Endothelial cell of umbilical vein (primary cell): ENCODE data around the gene PPP1R2C. TPM values are rescaled to one million over a fixed set of nuclear protein-coding genes. Genes with fewer than 3 reads are reported as not detected.

Source experiments
- BruUV-seq: library from RNA; stranded (reverse); fragments of 400-500 nt; replicated peaks from 2 replicates; lab custom pipeline; 2021; lab: Mats Ljungman, UMichigan
- CTCF ChIA-PET: fragments of 300-600, 350-600 bp; sonication (Branson Sonifier 250); formaldehyde crosslinking; loops from one replicate; lab custom pipeline; 2021; ENCODE audit warnings: antibody characterized with exemption, inconsistent platforms; lab: Charles Lee
- POLR2A ChIA-PET: fragments of 300-600, 350-600 bp; sonication (Branson Sonifier 250); formaldehyde crosslinking; loops from one replicate; lab custom pipeline; 2021; ENCODE audit warnings: antibody characterized with exemption, inconsistent platforms; lab: Charles Lee
- DNase-seq: peaks from one replicate; pipeline ENCODE4 v3.0.0-alpha.2; 2011; ENCODE audit warnings: low read depth, low spot score
- FAIRE-seq: peaks from 2 replicates; lab custom pipeline; 2011; peaks lifted over from hg19 to GRCh38; lab: Jason Lieb, UNC
- H2AFZ ChIP-seq: 2 replicates; pipeline ENCODE4 v1.6.0; 2012; ENCODE audit warnings: low read depth, low read length, control low read depth, inconsistent platforms
- H3K27ac ChIP-seq: 2 replicates; pipeline ENCODE4 v1.5.1; 2011; ENCODE audit warnings: low read depth, mild to moderate bottlenecking, control low read depth, low read length, moderate library complexity; ENCODE audit not compliant: insufficient read depth
- H3K27me3 ChIP-seq, 2 experiments: 2 replicates each; pipeline versions ENCODE4 v1.6.0 to v1.6.1; 2011; ENCODE audit warnings: low read length in 2 of 2, mixed read lengths in 1 of 2; ENCODE audit not compliant: control insufficient read depth in 2 of 2, insufficient read depth in 2 of 2
- H3K36me3 ChIP-seq, 2 experiments: 2 replicates in 1 of 2; 3 replicates in 1 of 2; pipeline ENCODE4 v1.5.1; 2011; ENCODE audit warnings: low read length in 2 of 2, mild to moderate bottlenecking in 1 of 2, moderate library complexity in 1 of 2; ENCODE audit not compliant: control insufficient read depth in 2 of 2, insufficient read depth in 2 of 2; ENCODE audit errors: extremely low read depth in 1 of 2
- H3K4me1 ChIP-seq: 3 replicates; pipeline ENCODE4 v1.5.1; 2011; ENCODE audit warnings: mild to moderate bottlenecking, low read length; ENCODE audit not compliant: control insufficient read depth, insufficient read depth; ENCODE audit errors: extremely low read depth
- H3K4me2 ChIP-seq: 2 replicates; pipeline ENCODE4 v1.6.1; 2011; ENCODE audit warnings: low read length, control low read depth, mixed read lengths; ENCODE audit not compliant: insufficient read depth
- H3K4me3 ChIP-seq, 3 experiments: fragments of 200-600 bp in 1 of 3; sonication (generic), shearing (Covaris generic) in 1 of 3; replicated peaks in 1 of 3; 2 replicates each; pipeline ENCODE4 v1.5.1; 2011 to 2016; ENCODE audit warnings: control low read depth in 3 of 3, low read length in 3 of 3, mild to moderate bottlenecking in 2 of 3, inconsistent platforms in 1 of 3, low read depth in 1 of 3, moderate library complexity in 1 of 3; ENCODE audit not compliant: insufficient read depth in 1 of 3
- H3K79me2 ChIP-seq: 2 replicates; pipeline ENCODE4 v1.6.0; 2012; ENCODE audit warnings: low read length, inconsistent platforms; ENCODE audit not compliant: control insufficient read depth, insufficient read depth
- H3K9ac ChIP-seq: replicated peaks from 2 replicates; pipeline ENCODE3; 2011; ENCODE audit warnings: low read length, control low read depth; ENCODE audit not compliant: insufficient read depth; ENCODE audit errors: extremely low read depth
- H3K9me1 ChIP-seq: replicated peaks from 3 replicates; pipeline ENCODE4 v1.6.0; 2011; ENCODE audit warnings: mild to moderate bottlenecking, low read length; ENCODE audit not compliant: control insufficient read depth, insufficient read depth; ENCODE audit errors: extremely low read depth
- H3K9me3 ChIP-seq: replicated peaks from 2 replicates; pipeline ENCODE4 v1.5.1; 2012; ENCODE audit warnings: low read length, inconsistent platforms; ENCODE audit not compliant: control insufficient read depth, insufficient read depth
- H4K20me1 ChIP-seq: replicated peaks from 2 replicates; pipeline ENCODE3; 2011; ENCODE audit warnings: mild to moderate bottlenecking, low read length; ENCODE audit not compliant: control insufficient read depth, insufficient read depth; ENCODE audit errors: extremely low read depth
- EZH2 ChIP-seq: IDR thresholded peaks from 2 replicates; pipeline ENCODE4 v1.6.1; 2012; ENCODE audit warnings: borderline replicate concordance, low read depth, mild to moderate bottlenecking, moderate library complexity, low read length, inconsistent platforms; ENCODE audit not compliant: severe bottlenecking
- FOS ChIP-seq: IDR thresholded peaks from 2 replicates; pipeline ENCODE4 v1.6.1; 2011; ENCODE audit warnings: mild to moderate bottlenecking, low read length, moderate library complexity, borderline replicate concordance; ENCODE audit not compliant: insufficient read depth
- GATA2 ChIP-seq: IDR thresholded peaks from 2 replicates; pipeline ENCODE4 v1.7.0; 2011; ENCODE audit warnings: low read depth, mild to moderate bottlenecking, moderate library complexity, mixed read lengths, low read length; ENCODE audit not compliant: insufficient read length, insufficient read depth
- JUN ChIP-seq: IDR thresholded peaks from 2 replicates; pipeline ENCODE4 v1.6.1; 2011; ENCODE audit warnings: borderline replicate concordance, low read depth; ENCODE audit not compliant: insufficient read length, insufficient read depth
- MYC ChIP-seq: IDR thresholded peaks from one replicate; pipeline ENCODE4 v1.6.1; 2011; ENCODE audit warnings: mild to moderate bottlenecking, low read depth, low read length
- POLR2A ChIP-seq: IDR thresholded peaks from 2 replicates; pipeline ENCODE4 v1.6.1; 2012; ENCODE audit warnings: low read depth, mild to moderate bottlenecking, control low read depth, low read length
- POLR2AphosphoS5 ChIP-seq: IDR thresholded peaks from 2 replicates; pipeline ENCODE4 v1.6.1; 2012; ENCODE audit warnings: low read depth, mild to moderate bottlenecking, control low read depth, low read length, moderate library complexity; ENCODE audit not compliant: insufficient read depth
- dilution Hi-C: fragments of 300-500 bp; cut with MboI; formaldehyde crosslinking; loops from one replicate; pipeline ENCODE4 v1.15.0; 2019; ENCODE audit warnings: low sequenced_read_pairs; ENCODE audit not compliant: extremely low pct_ligation_motif_present
- intact Hi-C: fragments of 100-400 bp; cut with micrococcal nuclease; formaldehyde crosslinking; loops from one replicate; pipeline ENCODE4 v1.10.0; 2022
- polyA plus RNA-seq, 4 experiments: library from polyadenylated mRNA; depleted of rRNA in 3 of 4; stranded (reverse) in 3 of 4; unstranded in 1 of 4; fragments of >200 nt; gene quantifications; 2 replicates each; pipeline versions ENCODE4 v1.2.1 to v1.2.3, GENCODE V29; 2011 to 2012; ENCODE audit warnings: missing spikeins in 1 of 4
- total RNA-seq: library from RNA; stranded (reverse); gene quantifications from 2 replicates; pipeline ENCODE4 v1.2.3, GENCODE V29; 2021
- TF ChIP-seq, protein P1 (sequence below), 2 donors: IDR thresholded peaks; 1 replicate in 1 of 2; 2 replicates in 1 of 2; pipeline ENCODE4 v1.5.1; 2011; ENCODE audit warnings: low read length in 2 of 2, mild to moderate bottlenecking in 2 of 2, moderate library complexity in 2 of 2, control low read depth in 1 of 2, inconsistent platforms in 1 of 2, low read depth in 1 of 2; ENCODE audit not compliant: insufficient read depth in 1 of 2; ENCODE audit errors: extremely low read depth in 1 of 2
- TF ChIP-seq, protein P2 (sequence below): IDR thresholded peaks from 2 replicates; pipeline ENCODE4 v1.6.1; 2011; ENCODE audit not compliant: insufficient read depth, insufficient read length

PPP1R2C gene
- total and polyA plus RNA-seq, 2 donors (not counting 3 experiments of a cell fraction or from before 2014, with no cell fraction given) = not detected

DNA sequence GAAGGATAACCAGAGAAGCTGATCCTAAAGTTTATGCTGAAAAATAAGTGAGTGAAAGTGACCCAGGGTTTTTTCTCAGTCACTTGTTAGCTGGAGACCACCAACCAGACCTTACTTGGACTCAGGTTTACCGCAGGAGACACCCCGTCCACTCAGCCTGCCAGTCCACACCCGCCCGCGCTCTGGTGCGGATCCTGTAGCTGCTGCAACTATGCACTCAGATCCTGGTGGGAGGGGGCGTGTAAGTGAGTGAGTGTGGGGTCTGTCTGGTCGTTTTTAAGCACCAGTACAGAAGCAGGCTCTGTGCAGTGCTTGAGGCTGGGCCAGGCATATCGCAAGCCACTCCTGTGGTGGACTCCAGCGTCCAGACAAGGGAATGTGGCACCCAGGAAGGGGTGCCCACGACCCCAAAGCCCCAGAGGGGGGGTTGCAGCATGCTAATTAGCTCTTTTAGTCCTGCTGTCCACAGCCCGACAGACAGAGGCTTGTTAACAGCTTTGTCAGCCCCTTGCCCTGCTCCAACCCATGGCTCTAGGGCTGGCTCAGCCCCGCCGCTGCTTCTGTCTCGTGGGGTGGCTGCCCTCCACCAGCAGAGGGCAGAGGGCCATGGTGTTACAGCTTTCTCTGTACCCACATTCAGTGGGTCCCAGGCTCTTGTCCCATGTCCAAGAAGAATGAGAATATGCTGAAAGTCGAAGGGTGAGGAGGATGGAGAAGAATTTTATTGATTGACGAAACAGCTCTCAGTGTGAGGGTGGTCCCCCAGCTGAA lies 40.4 kb upstream of the PPP1R2C start:
- POLR2A ChIA-PET = no interaction called here
- BruUV-seq = no TSS peak
- Histone ChIP-seq H3K4me2 (no peak overlapping the region), H3K27me3 (no peaks in the 10 kb centered on the region), H3K9ac (no peak overlapping the region), H2AFZ (no peak overlapping the region), H3K36me3 (no peaks in the 10 kb centered on the region), H3K79me2 (no peaks in the 10 kb centered on the region), H4K20me1 (no peaks in the 10 kb centered on the region), H3K4me3 (no peak overlapping the region), H3K9me1 (no peaks in the 10 kb centered on the region), H3K4me1 (no peaks in the 10 kb centered on the region), H3K9me3 (no peaks in the 10 kb centered on the region), H3K27ac (no peak overlapping the region)
- intact Hi-C loops = no loop called here
- DNase-seq (no peak), FAIRE-seq (no peak)
- TF ChIP-seq, protein P1, sequence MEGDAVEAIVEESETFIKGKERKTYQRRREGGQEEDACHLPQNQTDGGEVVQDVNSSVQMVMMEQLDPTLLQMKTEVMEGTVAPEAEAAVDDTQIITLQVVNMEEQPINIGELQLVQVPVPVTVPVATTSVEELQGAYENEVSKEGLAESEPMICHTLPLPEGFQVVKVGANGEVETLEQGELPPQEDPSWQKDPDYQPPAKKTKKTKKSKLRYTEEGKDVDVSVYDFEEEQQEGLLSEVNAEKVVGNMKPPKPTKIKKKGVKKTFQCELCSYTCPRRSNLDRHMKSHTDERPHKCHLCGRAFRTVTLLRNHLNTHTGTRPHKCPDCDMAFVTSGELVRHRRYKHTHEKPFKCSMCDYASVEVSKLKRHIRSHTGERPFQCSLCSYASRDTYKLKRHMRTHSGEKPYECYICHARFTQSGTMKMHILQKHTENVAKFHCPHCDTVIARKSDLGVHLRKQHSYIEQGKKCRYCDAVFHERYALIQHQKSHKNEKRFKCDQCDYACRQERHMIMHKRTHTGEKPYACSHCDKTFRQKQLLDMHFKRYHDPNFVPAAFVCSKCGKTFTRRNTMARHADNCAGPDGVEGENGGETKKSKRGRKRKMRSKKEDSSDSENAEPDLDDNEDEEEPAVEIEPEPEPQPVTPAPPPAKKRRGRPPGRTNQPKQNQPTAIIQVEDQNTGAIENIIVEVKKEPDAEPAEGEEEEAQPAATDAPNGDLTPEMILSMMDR (IDR thresholded peaks at IDR 0.05; ENCODE audit: extremely low read depth in 1 of 2, insufficient read depth in 1 of 2, low read depth in 1 of 2, low read length in 2 of 2) = no peak
- TF ChIP-seq EZH2 (no peak), JUN (no peak), POLR2A (no peak), GATA2 (no peak), POLR2AphosphoS5 (no peak), MYC (no peak), FOS (no peak)
- TF ChIP-seq, protein P2, sequence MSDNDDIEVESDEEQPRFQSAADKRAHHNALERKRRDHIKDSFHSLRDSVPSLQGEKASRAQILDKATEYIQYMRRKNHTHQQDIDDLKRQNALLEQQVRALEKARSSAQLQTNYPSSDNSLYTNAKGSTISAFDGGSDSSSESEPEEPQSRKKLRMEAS = no peak
- CTCF ChIA-PET = no interaction called here
- dilution Hi-C loops = no loop called here
